Heart left ventricle (tissue), 16 donors: ENCODE results near the gene KANK2. TPM values are rescaled to one million over a fixed set of nuclear protein-coding genes. Genes with fewer than 3 reads are reported as not detected.
"Not testable (repeated sequence)": the region's sequence is repeated elsewhere in the genome, so short reads cannot be mapped to it uniquely, and the experiment has no call there.

Experiments
- ATAC-seq, 4 donors: fragments of 200-7000 bp; cut with Tn5 transposase; one replicate each; pipeline ENCODE4 v1.9.1; 2020 to 2022; ENCODE audit warnings: moderate library complexity in 4 of 4, mild to moderate bottlenecking in 3 of 4, moderate number of reproducible peaks in 1 of 4
- DNase-seq, 5 donors: peaks; one replicate each; pipeline ENCODE4 v3.0.0-alpha.2; 2020
- H3K27ac ChIP-seq, 12 donors: fragments of 200-600 bp; sonication (generic) in 4 of 12; one replicate each; pipeline versions ENCODE4 v1.5.0 to v1.8.0; 2016 to 2022; ENCODE audit warnings: mild to moderate bottlenecking in 2 of 12
- H3K27me3 ChIP-seq, 9 donors: fragments of 200-600 bp; sonication (generic) in 2 of 9; one replicate each; pipeline versions ENCODE4 v1.5.1 to v1.8.0; 2016 to 2022; ENCODE audit warnings: mild to moderate bottlenecking in 3 of 9
- H3K36me3 ChIP-seq, 9 donors: fragments of 200-600 bp; sonication (generic) in 2 of 9; one replicate each; pipeline versions ENCODE4 v1.5.0 to v1.8.0; 2018 to 2022; ENCODE audit warnings: mild to moderate bottlenecking in 2 of 9
- H3K4me1 ChIP-seq, 12 donors: fragments of 200-600 bp; sonication (generic) in 4 of 12; one replicate each; pipeline versions ENCODE4 v1.5.0 to v1.8.0; 2016 to 2022; ENCODE audit warnings: mild to moderate bottlenecking in 3 of 12
- H3K4me3 ChIP-seq, 12 donors: fragments of 200-600 bp; sonication (generic) in 4 of 12; one replicate each; pipeline versions ENCODE4 v1.5.0 to v1.8.0; 2017 to 2022; ENCODE audit warnings: mild to moderate bottlenecking in 9 of 12, moderate library complexity in 4 of 12
- H3K9me3 ChIP-seq, 12 donors: fragments of 200-600 bp; sonication (generic) in 4 of 12; one replicate each; pipeline versions ENCODE4 v1.5.0 to v1.8.0; 2016 to 2022; ENCODE audit warnings: mild to moderate bottlenecking in 1 of 12
- POLR2A ChIP-seq, 2 donors: fragments of 450-650 bp; IDR thresholded peaks; one replicate each; pipeline ENCODE4 v1.6.1; 2017; ENCODE audit warnings: antibody characterized with exemption in 2 of 2, mild to moderate bottlenecking in 2 of 2, moderate library complexity in 2 of 2
- WGBS, 4 donors: extraction: QIAGEN DNeasy Blood & Tissue Kit in 2 of 4; methylation state at CpG; one replicate each; pipeline versions ENCODE4 v1.1.5 to v1.1.7; 2013 to 2018; 5-methylcytosine and 5-hydroxymethylcytosine counted together
- intact Hi-C, 10 donors: fragments of 100-400 bp; cut with DNase I; formaldehyde crosslinking; loops; one replicate each; pipeline versions ENCODE4 v1.11.1 to v1.14.2; 2022
- polyA plus RNA-seq, 2 donors: library from polyadenylated mRNA; stranded (reverse); fragments of 200-250 nt; gene quantifications; one replicate each; pipeline ENCODE4 v1.2.3, GENCODE V29; 2013
- total RNA-seq, 9 donors: library from RNA; depleted of rRNA in 2 of 9; stranded (reverse); fragments of >200 nt in 2 of 9; fragmentation: NEBNext Ultra II Directional in 3 of 9; extraction: Animal tissue kit (Norgen Biotek cat#: 25700) in 3 of 9; gene quantifications; one replicate each; pipeline versions ENCODE4 v1.1.0 to v1.2.4, GENCODE V29; 2016 to 2023
- TF ChIP-seq, protein P1 (sequence below), 12 donors: fragments of 200-600 bp; sonication (generic) in 4 of 12; IDR thresholded peaks; one replicate each; pipeline versions ENCODE4 v1.5.0 to v1.8.0; 2018 to 2022; ENCODE audit warnings: antibody characterized with exemption in 12 of 12, mild to moderate bottlenecking in 5 of 12
- donor health status: ischemic (EF 13 %, LVEDD 7.1; RV severe dilation, severe dysfunction).
- donor health status: healthy with polysubstance abuse.
- donor health status: DM: no; HTN: yes; CAD: no.
- donor health status: DM: no; HTN: no; CAD: no.
- donor health status: ischemic (EF 25% LVEDD 6.9; RV normal size, moderate dysfunction).
- donor health status: ischemic (EF 25% LVEDD 5.7; RV mildly dilated, moderate dysfunction).
- donor health status: healthy.
- donor health status: DM: yes; HTN: yes; CAD: no.
- donor health status: ischemic (EF 35%, LVEDD 5.7; RV mildly dilated, moderate dysfunction).
- donor health status: nonischemic (EF 11% LVEDD 7.7; RV severe dilation, severe dysfunction).
- donor health status: DM: yes; HTN: yes; CAD: no.
- donor health status: PGD.
- donor health status: ischemic (EF 29% LVEDD 5.4; RV normal size, mild dysfunction).
- donor health status: nonischemic (EF 23%, LVEDD 6.1; RV moderate dilation, normal function).

KANK2 gene
- total and polyA plus RNA-seq, 11 donors = 232 to 1,831 (median 294) TPM

GRCh38 chr19:11123114-11123513, 74.2 kb downstream of the KANK2 start:
- peaks cover 0 to 97% (median 80%) of the 10 kb centered on the region in 9 donors for H3K36me3 ChIP-seq
- 89 to 94% (median 90%) methylated on average over 13 of the region's 13 CpGs for WGBS, 4 donors
- no peaks in the 10 kb centered on the region for H3K27me3 ChIP-seq
- DNase-seq (no peak), ATAC-seq (no peak)
- H3K4me1 ChIP-seq = peaks cover 0 to 9% (median 2%) of the 10 kb centered on the region in 12 donors
- no peaks in the 10 kb centered on the region for H3K9me3 ChIP-seq
- H3K27ac ChIP-seq = no peak overlapping the region
- TF ChIP-seq, protein P1, sequence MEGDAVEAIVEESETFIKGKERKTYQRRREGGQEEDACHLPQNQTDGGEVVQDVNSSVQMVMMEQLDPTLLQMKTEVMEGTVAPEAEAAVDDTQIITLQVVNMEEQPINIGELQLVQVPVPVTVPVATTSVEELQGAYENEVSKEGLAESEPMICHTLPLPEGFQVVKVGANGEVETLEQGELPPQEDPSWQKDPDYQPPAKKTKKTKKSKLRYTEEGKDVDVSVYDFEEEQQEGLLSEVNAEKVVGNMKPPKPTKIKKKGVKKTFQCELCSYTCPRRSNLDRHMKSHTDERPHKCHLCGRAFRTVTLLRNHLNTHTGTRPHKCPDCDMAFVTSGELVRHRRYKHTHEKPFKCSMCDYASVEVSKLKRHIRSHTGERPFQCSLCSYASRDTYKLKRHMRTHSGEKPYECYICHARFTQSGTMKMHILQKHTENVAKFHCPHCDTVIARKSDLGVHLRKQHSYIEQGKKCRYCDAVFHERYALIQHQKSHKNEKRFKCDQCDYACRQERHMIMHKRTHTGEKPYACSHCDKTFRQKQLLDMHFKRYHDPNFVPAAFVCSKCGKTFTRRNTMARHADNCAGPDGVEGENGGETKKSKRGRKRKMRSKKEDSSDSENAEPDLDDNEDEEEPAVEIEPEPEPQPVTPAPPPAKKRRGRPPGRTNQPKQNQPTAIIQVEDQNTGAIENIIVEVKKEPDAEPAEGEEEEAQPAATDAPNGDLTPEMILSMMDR (IDR thresholded peaks at IDR 0.05) = no peak
- no peak for TF ChIP-seq POLR2A (IDR thresholded peaks at IDR 0.05)
- H3K4me3 ChIP-seq = no peak overlapping the region
- intact Hi-C loops = loop anchor here in 5 of 10 donors (10.0 kb wide), 3 partner anchors 88 to 188 kb away; no protein-coding TSS in a partner anchor

GRCh38 chr19:11121963-11122362, 75.4 kb downstream of the KANK2 start:
- H3K9me3 ChIP-seq, H3K27ac ChIP-seq, H3K27me3 ChIP-seq, DNase-seq, ATAC-seq, H3K4me3 ChIP-seq, H3K4me1 ChIP-seq: not testable (repeated sequence)
- WGBS, 4 donors = 91 to 98% (median 94%) methylated on average over 16 to 17 of the region's 17 CpGs
- peaks cover 0 to 98% (median 81%) of the 10 kb centered on the region in 9 donors for H3K36me3 ChIP-seq
- intact Hi-C loops = loop anchor here in 5 of 10 donors (10.0 kb wide), 3 partner anchors 87 to 187 kb away; no protein-coding TSS in a partner anchor

DNA sequence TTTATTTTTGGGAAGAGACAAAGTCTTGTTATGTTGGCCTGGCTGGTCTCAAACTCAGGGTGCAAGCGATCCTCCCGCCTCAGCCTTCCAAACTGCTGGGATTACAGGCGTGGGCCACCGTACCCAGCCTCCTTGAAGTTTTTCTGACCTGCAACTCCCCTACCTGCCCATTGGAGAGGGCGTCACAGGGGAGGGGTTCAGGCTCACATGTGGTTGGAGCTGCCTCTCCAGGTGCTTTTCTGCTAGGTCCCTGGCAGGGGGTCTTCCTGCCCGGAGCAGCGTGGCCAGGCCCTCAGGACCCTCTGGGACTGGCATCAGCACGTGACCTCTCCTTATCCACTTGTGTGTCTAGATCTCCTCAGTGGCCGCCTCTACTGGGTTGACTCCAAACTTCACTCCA, 80.8 kb downstream of the KANK2 start:
- intact Hi-C loops = loop anchor here in 2 of 10 donors (5.0 to 10.0 kb wide), 2 partner anchors 94 to 172 kb away; no protein-coding TSS in a partner anchor
- H3K27me3 ChIP-seq = no peaks in the 10 kb centered on the region
- no peaks in the 10 kb centered on the region for H3K4me1 ChIP-seq
- DNase-seq = no peak
- TF ChIP-seq, protein P1 (IDR thresholded peaks at IDR 0.05) = no peak
- TF ChIP-seq POLR2A (IDR thresholded peaks at IDR 0.05) = no peak
- no peak overlapping the region for H3K27ac ChIP-seq
- WGBS, 4 donors = 91 to 95% (median 93%) methylated on average over 9 of the region's 9 CpGs
- H3K4me3 ChIP-seq = no peak overlapping the region
- ATAC-seq = no peak
- no peaks in the 10 kb centered on the region for H3K9me3 ChIP-seq
- peaks cover 8 to 100% (median 93%) of the 10 kb centered on the region in 9 donors for H3K36me3 ChIP-seq

DNA sequence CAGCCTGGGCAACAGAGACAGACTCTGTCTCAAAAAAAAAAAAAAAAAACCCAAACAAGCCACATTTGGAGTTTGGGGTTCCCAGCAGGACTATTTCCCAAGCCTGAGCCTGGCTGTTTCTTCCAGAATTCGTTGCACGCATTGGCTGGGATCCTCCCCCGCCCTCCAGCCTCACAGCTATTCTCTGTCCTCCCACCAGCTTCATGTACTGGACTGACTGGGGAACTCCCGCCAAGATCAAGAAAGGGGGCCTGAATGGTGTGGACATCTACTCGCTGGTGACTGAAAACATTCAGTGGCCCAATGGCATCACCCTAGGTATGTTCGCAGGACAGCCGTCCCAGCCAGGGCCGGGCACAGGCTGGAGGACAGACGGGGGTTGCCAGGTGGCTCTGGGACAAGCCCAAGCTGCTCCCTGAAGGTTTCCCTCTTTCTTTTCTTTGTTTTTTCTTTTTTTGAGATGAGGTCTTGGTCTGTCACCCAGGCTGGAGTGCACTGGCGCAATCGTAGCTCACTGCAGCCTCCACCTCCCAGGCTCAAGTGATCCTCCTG, 81.4 kb downstream of the KANK2 start:
- 56 to 91% (median 81%) methylated on average over 11 of the region's 11 CpGs for WGBS, 4 donors
- Histone ChIP-seq H3K4me1 (no peaks in the 10 kb centered on the region), H3K9me3 (no peaks in the 10 kb centered on the region), H3K36me3 (peaks cover 8 to 100% (median 96%) of the 10 kb centered on the region in 9 donors), H3K4me3 (no peak overlapping the region), H3K27me3 (no peaks in the 10 kb centered on the region), H3K27ac (no peak overlapping the region)
- ATAC-seq (peak in 1 of 4 donors; percentile 25), DNase-seq (no peak)
- TF ChIP-seq, protein P1 (IDR thresholded peaks at IDR 0.05) = no peak
- TF ChIP-seq POLR2A (IDR thresholded peaks at IDR 0.05) = no peak
- intact Hi-C loops = loop anchor here in 2 of 10 donors (5.0 to 10.0 kb wide), 2 partner anchors 94 to 171 kb away; no protein-coding TSS in a partner anchor
